ENCODE data around the gene NMRK1. TPM values are rescaled to one million over a fixed set of nuclear protein-coding genes. Genes with fewer than 3 reads are reported as not detected.

Gene NMRK1
- total RNA-seq, 1 experiment from 2014 or later: 36.2 TPM

- Histone ChIP-seq H3K79me2 (ENCODE audit: low read depth) (peaks cover 10% of the 10 kb centered on the region; the same call in 1 of the 2 replicates), H3K9me3 (ENCODE audit: insufficient read depth, low read depth) (no peaks in the 10 kb centered on the region), H3K36me3 (ENCODE audit: low read depth) (no peaks in the 10 kb centered on the region), H3F3A (ENCODE audit: insufficient read depth, low read depth) (peaks cover 17% of the 10 kb centered on the region), H2AFZ (no peak overlapping the region), H3K4me2 (no peak overlapping the region), H3K4me1 (replicated peaks; ENCODE audit: insufficient read depth) (peaks cover 16% of the 10 kb centered on the region), H3K9me2 (ENCODE audit: insufficient read depth) (no peaks in the 10 kb centered on the region), H3K4me3 (no peak overlapping the region), H4K20me1 (ENCODE audit: insufficient read depth) (no peaks in the 10 kb centered on the region), H3K27ac (no peak overlapping the region), H3K27me3 (ENCODE audit: insufficient read depth, low read depth) (no peaks in the 10 kb centered on the region)
- TF ChIP-seq CTCF (conservative IDR thresholded peaks at IDR 0.05) (no peak), EZH2 (IDR thresholded peaks at IDR 0.05; ENCODE audit: low read depth) (no peak)
- ChIA-PET POLR2A (ENCODE audit: unreplicated experiment) (no interaction called here), CTCF (interaction anchor here (0.6 kb wide), 1 partner anchor 30 kb away, joined by 5 read pairs; no protein-coding TSS in a partner anchor)
- DNase-seq: no peak
- intact Hi-C loops (cut with micrococcal nuclease; ENCODE audit: unreplicated experiment): loop anchor here (10.0 kb wide), 1 partner anchor 1231 kb away; no protein-coding TSS in a partner anchor
- BruUV-seq (replicated peaks): no TSS peak
Measured at GRCh38 chr9:75084081-75084672, 3.8 kb downstream of the NMRK1 start.

- intact Hi-C loops (cut with micrococcal nuclease; ENCODE audit: unreplicated experiment): loop anchor here (10.0 kb wide), 1 partner anchor 1231 kb away; no protein-coding TSS in a partner anchor
- Histone ChIP-seq H2AFZ (no peak overlapping the region), H3K4me2 (no peak overlapping the region), H3K27ac (no peak overlapping the region), H3K79me2 (ENCODE audit: low read depth) (peaks cover 8% of the 10 kb centered on the region; the same call in 1 of the 2 replicates), H3K4me3 (no peak overlapping the region), H3K9me3 (ENCODE audit: insufficient read depth, low read depth) (no peaks in the 10 kb centered on the region), H3K36me3 (ENCODE audit: low read depth) (no peaks in the 10 kb centered on the region), H3K27me3 (ENCODE audit: insufficient read depth, low read depth) (no peaks in the 10 kb centered on the region), H3K9me2 (ENCODE audit: insufficient read depth) (no peaks in the 10 kb centered on the region), H3K4me1 (replicated peaks; ENCODE audit: insufficient read depth) (peaks cover 16% of the 10 kb centered on the region), H3F3A (ENCODE audit: insufficient read depth, low read depth) (peaks cover 10% of the 10 kb centered on the region; the same call in 1 of the 2 replicates), H4K20me1 (ENCODE audit: insufficient read depth) (no peaks in the 10 kb centered on the region)
- ChIA-PET POLR2A (ENCODE audit: unreplicated experiment) (interaction anchor here (0.6 kb wide), 1 partner anchor 55 kb away, joined by 3 read pairs; no protein-coding TSS in a partner anchor), CTCF (interaction anchor here (0.6 kb wide), 1 partner anchor 29 kb away, joined by 5 read pairs; no protein-coding TSS in a partner anchor)
- DNase-seq: no peak
- BruUV-seq (replicated peaks): no TSS peak
- TF ChIP-seq CTCF (conservative IDR thresholded peaks at IDR 0.05) (no peak), EZH2 (IDR thresholded peaks at IDR 0.05; ENCODE audit: low read depth) (no peak)
Measured at GRCh38 chr9:75083188-75083970, 4.6 kb downstream of the NMRK1 start.

GRCh38 chr9:75081632-75082031 is 6.3 kb downstream of the NMRK1 start:
- peaks cover 8% of the 10 kb centered on the region; the same call in 1 of the 2 replicates for H3K79me2 ChIP-seq (ENCODE audit: low read depth)
- no peak overlapping the region for H3K27ac ChIP-seq
- H3K4me3 ChIP-seq: no peak overlapping the region
- H3K4me1 ChIP-seq (replicated peaks; ENCODE audit: insufficient read depth): peaks cover 16% of the 10 kb centered on the region
- H3K9me3 ChIP-seq (ENCODE audit: insufficient read depth, low read depth): no peaks in the 10 kb centered on the region
- no TSS peak for BruUV-seq (replicated peaks)
- ChIA-PET POLR2A (ENCODE audit: unreplicated experiment) (no interaction called here), CTCF (no interaction called here)
- H3F3A ChIP-seq (ENCODE audit: insufficient read depth, low read depth): no peaks in the 10 kb centered on the region
- intact Hi-C loops (cut with micrococcal nuclease; ENCODE audit: unreplicated experiment): loop anchor here (10.0 kb wide), 1 partner anchor 1233 kb away; no protein-coding TSS in a partner anchor
- H4K20me1 ChIP-seq (ENCODE audit: insufficient read depth): no peaks in the 10 kb centered on the region
- no peaks in the 10 kb centered on the region for H3K27me3 ChIP-seq (ENCODE audit: insufficient read depth, low read depth)
- no peak for DNase-seq
- TF ChIP-seq CTCF (conservative IDR thresholded peaks at IDR 0.05) (no peak), EZH2 (IDR thresholded peaks at IDR 0.05; ENCODE audit: low read depth) (no peak)
- H2AFZ ChIP-seq: no peak overlapping the region
- H3K9me2 ChIP-seq (ENCODE audit: insufficient read depth): no peaks in the 10 kb centered on the region
- H3K36me3 ChIP-seq (ENCODE audit: low read depth): no peaks in the 10 kb centered on the region
- no peak overlapping the region for H3K4me2 ChIP-seq

Measured in PC-9 (cell line).